Activated T-cell treated with anti-CD3 and anti-CD28 coated beads, Interleukin-2, amount 50 U/mL, for 72 hours (primary cell): Measurements from ENCODE around the gene CTBP2. TPM values are rescaled to one million over a fixed set of nuclear protein-coding genes. Genes with fewer than 3 reads are reported as not detected.
"Not testable (repeated sequence)": the region's sequence is repeated elsewhere in the genome, so short reads cannot be mapped to it uniquely, and the experiment has no call there.

Source experiments
- ATAC-seq, 2 donors: fragments of 150-1000 bp; cut with Tn5 transposase; replicated peaks in 1 of 2; 2 replicates each; pipeline ENCODE4 v1.10.0; 2021; ENCODE audit warnings: moderate library complexity in 2 of 2, mild to moderate bottlenecking in 1 of 2
- DNase-seq, 2 donors: peaks; one replicate each; pipeline ENCODE4 v3.0.0; 2021 to 2022; ENCODE audit warnings: mixed read lengths in 1 of 2
- H3K27ac Mint-ChIP-seq: one replicate; pipeline ENCODE4 v1.8.0; 2022; ENCODE audit warnings: mild to moderate bottlenecking, moderate library complexity, mixed read lengths
- H3K27me3 Mint-ChIP-seq: one replicate; pipeline ENCODE4 v1.8.0; 2022; ENCODE audit warnings: low read depth, mixed read lengths
- H3K36me3 Mint-ChIP-seq, 2 donors: one replicate each; pipeline ENCODE4 v1.8.0; 2022; ENCODE audit warnings: mixed read lengths in 2 of 2, mild to moderate bottlenecking in 1 of 2; ENCODE audit not compliant: insufficient read depth in 2 of 2
- H3K4me1 Mint-ChIP-seq: one replicate; pipeline ENCODE4 v1.8.0; 2022; ENCODE audit warnings: low read depth, mixed read lengths
- H3K4me3 Mint-ChIP-seq, 2 donors: one replicate each; pipeline ENCODE4 v1.8.0; 2022; ENCODE audit warnings: mild to moderate bottlenecking in 2 of 2, mixed read lengths in 2 of 2, moderate library complexity in 2 of 2
- H3K9me3 Mint-ChIP-seq, 2 donors: one replicate each; pipeline ENCODE4 v1.8.0; 2022; ENCODE audit warnings: mixed read lengths in 2 of 2
- total RNA-seq, 2 donors: library from RNA; stranded (reverse); gene quantifications; one replicate each; pipeline ENCODE4 v1.2.3, GENCODE V29; 2022

The CTBP2 gene
- total RNA-seq, 2 donors from 2014 or later, result 0.72 to 2.5 TPM

- no peak overlapping the region for H3K27ac Mint-ChIP-seq
- no peaks in the 10 kb centered on the region for H3K4me1 Mint-ChIP-seq
- DNase-seq (no peak), ATAC-seq (no peak)
- no peak overlapping the region for H3K4me3 Mint-ChIP-seq
- no peaks in the 10 kb centered on the region for H3K9me3 Mint-ChIP-seq
- H3K36me3 Mint-ChIP-seq, result no peaks in the 10 kb centered on the region
- H3K27me3 Mint-ChIP-seq, result no peaks in the 10 kb centered on the region
Observed at GRCh38 chr10:125082881-125083575, 77.3 kb downstream of the CTBP2 start.

DNA sequence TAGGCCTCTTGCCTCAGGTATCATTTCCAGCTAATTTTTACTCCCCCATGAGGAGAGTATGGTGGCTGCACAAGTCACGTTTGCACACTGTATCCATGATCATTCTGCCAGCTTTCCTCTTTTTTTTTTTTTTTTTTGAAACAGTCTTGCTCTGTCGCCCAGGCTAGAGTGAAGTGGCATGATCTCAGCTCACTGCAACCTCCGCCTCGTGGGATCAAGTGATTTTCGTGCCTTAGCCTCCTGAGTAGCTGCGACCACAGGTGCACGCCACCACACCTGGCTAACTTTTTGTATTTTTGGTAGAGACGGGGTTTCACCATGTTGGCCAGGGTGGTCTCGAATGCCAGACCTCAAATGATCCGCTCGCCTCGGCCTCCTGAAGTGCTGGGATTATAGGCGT, 77.9 kb downstream of the CTBP2 start:
- H3K36me3 Mint-ChIP-seq, H3K4me1 Mint-ChIP-seq, DNase-seq, ATAC-seq, H3K27me3 Mint-ChIP-seq, H3K27ac Mint-ChIP-seq, H3K9me3 Mint-ChIP-seq, H3K4me3 Mint-ChIP-seq: not testable (repeated sequence)

DNA sequence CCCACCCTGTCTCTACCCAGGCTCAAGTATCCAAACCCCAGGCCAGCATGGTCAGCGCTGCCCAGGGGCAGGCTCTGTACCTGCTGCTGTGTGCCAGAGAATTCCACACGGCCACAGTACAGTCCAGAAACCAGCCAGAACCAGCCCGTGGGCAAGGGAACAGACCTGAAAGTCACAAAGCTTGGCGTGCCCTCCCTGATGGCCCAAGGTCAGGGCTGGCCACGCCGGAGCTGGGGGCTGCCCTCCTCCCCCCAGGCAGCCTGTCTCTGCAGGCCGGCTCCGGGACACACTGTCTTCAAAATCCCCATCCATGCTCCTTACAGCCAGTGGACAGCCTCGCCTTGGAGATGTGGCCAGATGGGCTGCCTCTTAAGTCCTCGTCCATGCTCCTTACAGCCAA, 78.4 kb downstream of the CTBP2 start:
- no peak overlapping the region for H3K27ac Mint-ChIP-seq
- H3K4me3 Mint-ChIP-seq, result no peak overlapping the region
- no peaks in the 10 kb centered on the region for H3K9me3 Mint-ChIP-seq
- DNase-seq (no peak), ATAC-seq (no peak)
- no peaks in the 10 kb centered on the region for H3K27me3 Mint-ChIP-seq
- no peaks in the 10 kb centered on the region for H3K36me3 Mint-ChIP-seq
- H3K4me1 Mint-ChIP-seq, result no peaks in the 10 kb centered on the region

DNA sequence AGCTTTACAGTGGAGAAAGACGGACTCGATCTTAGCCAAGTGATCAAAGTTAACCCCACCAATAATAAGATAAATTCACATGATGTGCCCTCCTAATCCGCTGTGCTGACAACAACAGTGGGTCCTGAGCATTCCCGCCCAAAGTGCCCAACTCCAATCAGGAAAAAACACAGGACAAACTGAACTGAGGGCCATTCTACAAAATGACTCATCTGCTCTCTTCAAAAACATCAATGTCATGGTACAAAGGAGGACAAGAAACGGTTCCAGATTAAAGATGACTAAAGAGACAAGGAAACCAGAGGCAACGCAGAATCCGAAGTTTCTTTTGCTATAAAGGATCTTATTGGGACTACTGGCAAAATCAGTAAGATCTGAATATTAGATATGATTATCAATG, 79.4 kb downstream of the CTBP2 start:
- H3K4me1 Mint-ChIP-seq, result no peaks in the 10 kb centered on the region
- DNase-seq (no peak), ATAC-seq (no peak)
- H3K9me3 Mint-ChIP-seq, result no peaks in the 10 kb centered on the region
- peaks cover 7% of the 10 kb centered on the region for H3K27me3 Mint-ChIP-seq
- H3K36me3 Mint-ChIP-seq, result no peaks in the 10 kb centered on the region
- H3K4me3 Mint-ChIP-seq, result no peak overlapping the region
- no peak overlapping the region for H3K27ac Mint-ChIP-seq

GRCh38 chr10:125080296-125080695, 80.1 kb downstream of the CTBP2 start:
- DNase-seq, result no peak
- ATAC-seq, result no peak
- H3K4me3 Mint-ChIP-seq, result no peak overlapping the region
- H3K27ac Mint-ChIP-seq, result no peak overlapping the region
- no peaks in the 10 kb centered on the region for H3K36me3 Mint-ChIP-seq
- H3K27me3 Mint-ChIP-seq, result peaks cover 9% of the 10 kb centered on the region
- no peaks in the 10 kb centered on the region for H3K9me3 Mint-ChIP-seq
- H3K4me1 Mint-ChIP-seq, result no peaks in the 10 kb centered on the region

- ATAC-seq, result no peak
- peaks cover 19% of the 10 kb centered on the region for H3K27me3 Mint-ChIP-seq
- DNase-seq, result no peak
- no peaks in the 10 kb centered on the region for H3K9me3 Mint-ChIP-seq
- no peak overlapping the region for H3K27ac Mint-ChIP-seq
- no peaks in the 10 kb centered on the region for H3K36me3 Mint-ChIP-seq
- H3K4me1 Mint-ChIP-seq, result no peaks in the 10 kb centered on the region
- H3K4me3 Mint-ChIP-seq, result no peak overlapping the region
Observed at GRCh38 chr10:125079091-125079600, 81.2 kb downstream of the CTBP2 start.

- DNase-seq (no peak), ATAC-seq (no peak)
Observed at GRCh38 chr10:125076891-125077541, 83.3 kb downstream of the CTBP2 start.

GRCh38 chr10:125076121-125076825, 84.1 kb downstream of the CTBP2 start:
- no peak overlapping the region for H3K4me3 Mint-ChIP-seq
- no peak for DNase-seq
- ATAC-seq, result no peak
- peaks cover 22% of the 10 kb centered on the region for H3K27me3 Mint-ChIP-seq
- H3K27ac Mint-ChIP-seq, result no peak overlapping the region
- H3K9me3 Mint-ChIP-seq, result no peaks in the 10 kb centered on the region
- H3K36me3 Mint-ChIP-seq, result no peaks in the 10 kb centered on the region
- H3K4me1 Mint-ChIP-seq, result no peaks in the 10 kb centered on the region

More at GRCh38 chr10:125076891-125077541, 83.3 kb downstream of the CTBP2 start:
- H3K36me3 Mint-ChIP-seq, result no peaks in the 10 kb centered on the region
- H3K27me3 Mint-ChIP-seq, result peaks cover 19% of the 10 kb centered on the region
- no peak overlapping the region for H3K27ac Mint-ChIP-seq
- no peaks in the 10 kb centered on the region for H3K9me3 Mint-ChIP-seq
- no peak overlapping the region for H3K4me3 Mint-ChIP-seq
- H3K4me1 Mint-ChIP-seq, result no peaks in the 10 kb centered on the region

DNA sequence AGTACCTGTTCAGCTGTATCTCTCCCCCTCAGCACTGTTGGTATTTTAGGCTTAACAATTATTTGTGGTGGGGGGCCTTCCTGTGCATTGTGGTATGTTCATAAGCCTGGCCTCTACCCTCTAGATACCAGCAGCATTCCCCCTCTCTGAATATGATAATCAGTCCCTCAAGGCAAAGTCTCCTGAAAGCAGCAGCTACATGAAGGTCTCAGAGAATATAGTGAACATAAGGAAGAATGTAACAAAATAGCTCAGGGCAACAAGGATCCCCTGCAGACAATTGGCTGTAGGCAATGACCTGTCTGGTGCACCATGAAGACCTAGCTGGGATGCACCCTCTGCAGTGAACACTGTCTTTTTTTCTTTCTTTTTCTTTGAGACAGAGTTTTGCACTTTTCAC, 86.4 kb downstream of the CTBP2 start:
- Mint-ChIP-seq H3K9me3 (no peaks in the 10 kb centered on the region), H3K27ac (no peak overlapping the region), H3K4me1 (no peaks in the 10 kb centered on the region), H3K4me3 (no peak overlapping the region), H3K27me3 (peaks cover 26% of the 10 kb centered on the region), H3K36me3 (no peaks in the 10 kb centered on the region)
- DNase-seq, result no peak
- ATAC-seq, result no peak

DNA sequence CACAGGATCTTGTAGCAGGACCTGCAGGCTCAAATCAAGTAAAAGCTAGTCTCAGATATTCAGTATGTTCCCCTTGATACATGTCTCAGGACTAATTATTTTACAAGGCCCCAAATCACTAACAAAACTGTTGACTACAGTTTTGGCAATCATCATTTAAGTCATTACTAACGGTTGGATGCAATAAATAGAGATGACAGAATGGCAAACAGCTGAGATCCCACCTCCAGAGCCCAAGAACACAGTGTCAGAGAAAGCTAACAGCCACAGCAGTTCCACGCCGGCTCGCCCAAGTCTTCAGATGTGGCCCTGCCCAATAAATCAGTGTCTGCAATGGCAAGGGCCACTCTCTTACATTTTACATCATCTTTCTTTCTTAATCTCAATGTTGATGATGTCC, 87.6 kb downstream of the CTBP2 start:
- Mint-ChIP-seq H3K36me3 (no peaks in the 10 kb centered on the region), H3K4me3 (no peak overlapping the region), H3K4me1 (no peaks in the 10 kb centered on the region), H3K9me3 (no peaks in the 10 kb centered on the region), H3K27me3 (peaks cover 37% of the 10 kb centered on the region), H3K27ac (no peak overlapping the region)
- ATAC-seq, result no peak
- no peak for DNase-seq

GRCh38 chr10:125071008-125071407, 89.4 kb downstream of the CTBP2 start:
- ATAC-seq (no peak), DNase-seq (no peak)
- H3K4me1 Mint-ChIP-seq, result peaks cover under 1% of the 10 kb centered on the region
- peaks cover 33% of the 10 kb centered on the region for H3K27me3 Mint-ChIP-seq
- H3K9me3 Mint-ChIP-seq, result no peaks in the 10 kb centered on the region
- H3K36me3 Mint-ChIP-seq, result no peaks in the 10 kb centered on the region
- no peak overlapping the region for H3K4me3 Mint-ChIP-seq
- H3K27ac Mint-ChIP-seq, result no peak overlapping the region

GRCh38 chr10:125068406-125068805, 92.0 kb downstream of the CTBP2 start:
- H3K27ac Mint-ChIP-seq, result no peak overlapping the region
- no peaks in the 10 kb centered on the region for H3K36me3 Mint-ChIP-seq
- DNase-seq (no peak), ATAC-seq (no peak)
- peaks cover 19% of the 10 kb centered on the region for H3K4me1 Mint-ChIP-seq
- H3K27me3 Mint-ChIP-seq, result peaks cover 32% of the 10 kb centered on the region
- H3K4me3 Mint-ChIP-seq, result no peak overlapping the region
- no peaks in the 10 kb centered on the region for H3K9me3 Mint-ChIP-seq

- peaks cover 19% of the 10 kb centered on the region for H3K4me1 Mint-ChIP-seq
- ATAC-seq (no peak), DNase-seq (no peak)
- no peaks in the 10 kb centered on the region for H3K36me3 Mint-ChIP-seq
- H3K27ac Mint-ChIP-seq, result no peak overlapping the region
- H3K9me3 Mint-ChIP-seq, result no peaks in the 10 kb centered on the region
- H3K4me3 Mint-ChIP-seq, result no peak overlapping the region
- peaks cover 38% of the 10 kb centered on the region for H3K27me3 Mint-ChIP-seq
Observed at GRCh38 chr10:125067764-125068163, 92.6 kb downstream of the CTBP2 start.
